CD4-positive, alpha-beta T cell (primary cell): ENCODE data around the gene KCNA10. TPM values are rescaled to one million over a fixed set of nuclear protein-coding genes. Genes with fewer than 3 reads are reported as not detected.

ENCODE experiments used
- ATAC-seq: fragments of 200-7000 bp; cut with Tn5 transposase; one replicate; pipeline ENCODE4 v1.10.0; 2022; ENCODE audit warnings: mild to moderate bottlenecking; ENCODE audit not compliant: poor library complexity
- CTCF ChIA-PET: fragments of 350-600 bp; sonication (Branson Sonifier 250); formaldehyde crosslinking; loops from one replicate; lab custom pipeline; 2021; ENCODE audit warnings: antibody characterized with exemption, inconsistent platforms; lab: Charles Lee
- POLR2A ChIA-PET: fragments of 350-600 bp; sonication (Branson Sonifier 250); formaldehyde crosslinking; loops from one replicate; lab custom pipeline; 2021; ENCODE audit warnings: antibody characterized with exemption, inconsistent platforms; lab: Charles Lee
- DNase-seq, 14 experiments: peaks; one replicate each; pipeline ENCODE4 v3.0.0-alpha.2; 2013 to 2020; ENCODE audit warnings: mixed read lengths in 2 of 14
- H3K27ac ChIP-seq, 2 donors: one replicate each; pipeline versions ENCODE4 v1.5.1 to v1.7.0; 2013; ENCODE audit warnings: low read length in 2 of 2, low read depth in 1 of 2, mild to moderate bottlenecking in 1 of 2
- H3K27me3 ChIP-seq, 2 experiments: 1 replicate in 1 of 2; 2 replicates in 1 of 2; pipeline versions ENCODE4 v1.6.1 to v1.7.0; 2013; ENCODE audit warnings: low read length in 2 of 2, control low read depth in 1 of 2, mild to moderate bottlenecking in 1 of 2, moderate library complexity in 1 of 2; ENCODE audit not compliant: insufficient read depth in 2 of 2, control insufficient read depth in 1 of 2
- H3K36me3 ChIP-seq: one replicate; pipeline ENCODE4 v1.6.1; 2013; ENCODE audit warnings: low read length, control low read depth; ENCODE audit not compliant: insufficient read depth
- H3K4me1 ChIP-seq: one replicate; pipeline ENCODE4 v1.6.1; 2013; ENCODE audit warnings: low read length, control low read depth; ENCODE audit not compliant: insufficient read depth
- H3K4me3 ChIP-seq: one replicate; pipeline ENCODE4 v1.5.1; 2013; ENCODE audit warnings: mild to moderate bottlenecking, low read length, moderate library complexity
- H3K9me3 ChIP-seq, 2 experiments: 1 replicate in 1 of 2; 2 replicates in 1 of 2; pipeline versions ENCODE4 v1.6.1 to v1.7.0; 2013; ENCODE audit warnings: low read length in 2 of 2, mild to moderate bottlenecking in 2 of 2, control low read depth in 1 of 2, moderate library complexity in 1 of 2; ENCODE audit not compliant: control insufficient read depth in 1 of 2, insufficient read depth in 1 of 2
- H3K27ac Mint-ChIP-seq: one replicate; pipeline ENCODE4 v1.8.0; 2020; ENCODE audit warnings: mixed read lengths
- H3K27me3 Mint-ChIP-seq: one replicate; pipeline ENCODE4 v1.8.0; 2021; ENCODE audit warnings: mixed read lengths
- H3K36me3 Mint-ChIP-seq: one replicate; pipeline ENCODE4 v1.8.0; 2021; ENCODE audit warnings: low read depth, mixed read lengths
- H3K4me1 Mint-ChIP-seq: one replicate; pipeline ENCODE4 v1.8.0; 2021; ENCODE audit warnings: low read depth, mixed read lengths
- H3K4me3 Mint-ChIP-seq: one replicate; pipeline ENCODE4 v1.8.0; 2020; ENCODE audit warnings: mild to moderate bottlenecking, mixed read lengths
- H3K9me3 Mint-ChIP-seq: one replicate; pipeline ENCODE4 v1.8.0; 2020; ENCODE audit warnings: mixed read lengths
- CTCF ChIP-seq: fragments of 200-600 bp; IDR thresholded peaks from one replicate; pipeline ENCODE4 v1.8.0; 2022; ENCODE audit warnings: antibody characterized with exemption, mild to moderate bottlenecking
- intact Hi-C, 2 experiments: fragments of 100-400 bp; cut with DNase I in 1 of 2; cut with micrococcal nuclease in 1 of 2; formaldehyde crosslinking; loops; one replicate each; pipeline versions ENCODE4 v1.15.1 to v1.9.0; 2023 to 2025; cut with DNase I, micrococcal nuclease
- polyA plus RNA-seq, 2 donors: library from polyadenylated mRNA; unstranded; fragments of 120-200 nt; gene quantifications; one replicate each; pipeline ENCODE4 v1.2.1, GENCODE V29; 2013
- total RNA-seq, 174 experiments: library from RNA in 2 of 174; stranded (reverse) in 2 of 174; gene quantifications; one replicate each; pipeline ENCODE4 v1.2.3 and lab custom pipeline; 2021 to 2026

KCNA10 gene
- total RNA-seq (not detected), total RNA-seq (lab: John Stamatoyannopoulos, UW) (0 to 0.05 (median 0) reads per million in 172 experiments)
- not detected for polyA plus RNA-seq (2013, experiment 1 of 2)
- polyA plus RNA-seq (2013, experiment 2 of 2) = not detected

- Histone ChIP-seq H3K27ac (no peak within 1 kb of the TSS), H3K9me3 (no peaks in the 10 kb centered on the region), H3K4me3 (no peak within 1 kb of the TSS), H3K36me3 (no peaks in the 10 kb centered on the region), H3K27me3 (peaks cover 0 to 8% of the 10 kb centered on the region in 2 experiments), H3K4me1 (peaks cover 2% of the 10 kb centered on the region)
- H3K36me3 Mint-ChIP-seq = no peaks in the 10 kb centered on the region
- POLR2A ChIA-PET = no interaction called here
- H3K4me1 Mint-ChIP-seq = no peaks in the 10 kb centered on the region
- H3K27ac Mint-ChIP-seq = no peak within 1 kb of the TSS
- intact Hi-C loops = no loop called here
- no peak within 1 kb of the TSS for H3K4me3 Mint-ChIP-seq
- DNase-seq = no peak
- no peak for TF ChIP-seq CTCF
- ATAC-seq = no peak
- CTCF ChIA-PET = interaction anchor here (1.4 kb wide), 1 partner anchor 23 kb away, joined by 3 read pairs; no protein-coding TSS in a partner anchor
- peaks cover 47% of the 10 kb centered on the region for H3K27me3 Mint-ChIP-seq
- no peaks in the 10 kb centered on the region for H3K9me3 Mint-ChIP-seq
Measured at GRCh38 chr1:110519125-110519810, at the start of gene KCNA10. KCNA10 (minus strand) TSS chr1:110519175; CDS start chr1:110518787, 388 bp downstream.

- DNase-seq (no peak), ATAC-seq (no peak)
- Histone ChIP-seq H3K4me1 (no peaks in the 10 kb centered on the region), H3K27ac (no peak overlapping the region), H3K27me3 (peaks cover 15 to 18% of the 10 kb centered on the region in 2 experiments), H3K36me3 (no peaks in the 10 kb centered on the region), H3K4me3 (no peak overlapping the region), H3K9me3 (no peaks in the 10 kb centered on the region)
- TF ChIP-seq CTCF = no peak
- Mint-ChIP-seq H3K4me1 (no peaks in the 10 kb centered on the region), H3K27me3 (peaks cover 62% of the 10 kb centered on the region), H3K4me3 (no peak overlapping the region), H3K9me3 (no peaks in the 10 kb centered on the region), H3K27ac (no peak overlapping the region), H3K36me3 (no peaks in the 10 kb centered on the region)
- intact Hi-C loops = no loop called here
- ChIA-PET CTCF (interaction anchor here (0.6 kb wide), 1 partner anchor 95 kb away, joined by 3 read pairs; no protein-coding TSS in a partner anchor), POLR2A (no interaction called here)
Measured at GRCh38 chr1:110566836-110567235, 47.9 kb upstream of the KCNA10 start.

GRCh38 chr1:110565565-110565964 lies 46.6 kb upstream of the KCNA10 start:
- ChIA-PET POLR2A (no interaction called here), CTCF (interaction anchor here (1.9 kb wide), 1 partner anchor 10 kb away, joined by 9 read pairs; no protein-coding TSS in a partner anchor)
- intact Hi-C loops = no loop called here
- Mint-ChIP-seq H3K4me3 (no peak overlapping the region), H3K27ac (no peak overlapping the region), H3K9me3 (no peaks in the 10 kb centered on the region), H3K36me3 (no peaks in the 10 kb centered on the region), H3K27me3 (peaks cover 51% of the 10 kb centered on the region), H3K4me1 (no peaks in the 10 kb centered on the region)
- H3K4me1 ChIP-seq = no peaks in the 10 kb centered on the region
- H3K4me3 ChIP-seq = no peak overlapping the region
- TF ChIP-seq CTCF = no peak
- no peak for ATAC-seq
- no peak overlapping the region for H3K27ac ChIP-seq
- H3K9me3 ChIP-seq = no peaks in the 10 kb centered on the region
- DNase-seq = no peak
- no peaks in the 10 kb centered on the region for H3K36me3 ChIP-seq
- peaks cover 8 to 11% of the 10 kb centered on the region in 2 experiments for H3K27me3 ChIP-seq
